GM18526 (cell line): Measurements from ENCODE around the gene NCAPG2.

Source experiments
- POLR2A ChIP-seq: IDR thresholded peaks from 3 replicates; pipeline ENCODE4 v1.6.1; 2011; ENCODE audit not compliant: insufficient read length; ENCODE audit errors: extremely low read depth

NCAPG2 gene

DNA sequence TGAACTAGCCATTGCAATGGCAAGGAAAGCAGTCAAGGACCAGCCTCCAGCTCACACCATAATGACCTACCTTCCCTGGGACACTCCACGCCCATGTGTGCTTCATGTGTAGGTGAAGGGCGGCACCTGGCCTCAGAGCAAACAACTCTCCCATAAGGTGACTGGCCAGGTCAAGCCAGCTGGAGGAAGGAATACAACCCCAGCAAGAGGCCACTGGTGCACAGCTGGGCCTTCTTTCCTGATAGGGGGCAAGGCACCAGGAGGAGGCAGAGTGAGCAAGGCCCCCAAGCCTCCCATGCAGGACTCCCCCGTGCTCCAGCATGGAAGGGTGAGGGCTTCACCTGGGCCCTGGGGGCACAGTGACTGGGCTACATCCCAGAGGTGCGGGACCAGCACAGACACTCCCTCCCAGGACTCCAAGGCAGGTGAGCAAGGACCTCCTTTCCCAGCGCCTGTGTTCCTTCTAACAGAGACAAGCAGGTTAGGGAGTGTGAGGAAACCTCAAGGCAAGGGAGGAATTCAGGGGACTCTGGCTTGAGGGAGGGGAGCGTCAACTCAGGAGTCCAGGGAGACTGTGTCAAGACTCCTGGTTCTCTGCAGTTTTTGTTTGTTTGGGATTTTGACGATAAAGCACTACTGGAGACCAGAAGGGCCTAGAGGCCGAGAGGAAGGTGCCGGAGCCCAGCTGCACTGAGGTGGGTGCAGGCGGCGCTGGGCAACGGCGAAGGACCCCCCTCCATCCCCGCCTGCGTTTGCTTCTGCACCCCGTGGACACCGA, 118.7 kb downstream of the NCAPG2 start:
- no peak for TF ChIP-seq POLR2A

DNA sequence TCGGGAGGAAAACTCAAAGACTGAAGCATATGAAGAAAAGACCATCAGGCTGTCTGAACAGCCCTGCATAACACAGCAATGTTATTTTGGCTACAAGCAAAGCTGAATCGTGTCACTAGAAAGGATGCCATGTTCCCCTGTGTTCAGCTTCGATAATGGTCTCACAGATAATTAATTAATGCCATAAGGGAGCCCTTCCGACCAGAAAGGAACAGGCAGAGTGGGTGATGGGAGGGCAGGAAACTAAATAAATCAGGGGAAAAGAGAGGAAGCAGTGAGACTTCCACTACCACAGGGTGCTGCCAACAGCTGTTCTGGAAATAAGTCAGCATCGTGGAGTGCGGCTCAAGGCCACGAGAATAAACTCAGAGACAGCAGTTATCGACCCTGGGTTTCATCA, 120.2 kb downstream of the NCAPG2 start:
- no peak for TF ChIP-seq POLR2A

DNA sequence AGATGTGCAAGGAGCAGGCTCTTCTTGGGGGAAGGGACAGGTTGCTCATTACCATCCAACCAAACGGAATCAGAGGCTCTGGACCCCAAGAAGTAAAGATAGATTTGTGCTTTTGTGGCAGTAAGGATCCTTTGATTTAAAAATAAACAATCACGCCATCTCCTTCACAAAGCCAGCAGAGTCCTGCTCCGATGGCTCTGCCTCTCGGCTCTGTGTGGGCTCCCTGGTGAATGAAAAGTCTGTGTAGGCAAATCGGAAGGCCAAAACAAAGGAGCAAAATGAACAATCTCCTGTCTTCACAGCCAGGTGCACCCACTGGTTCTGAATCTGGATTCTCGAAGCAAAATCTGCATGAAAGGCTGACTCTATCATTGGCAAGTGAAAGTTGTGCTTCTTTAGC, 120.8 kb downstream of the NCAPG2 start:
- no peak for TF ChIP-seq POLR2A

DNA sequence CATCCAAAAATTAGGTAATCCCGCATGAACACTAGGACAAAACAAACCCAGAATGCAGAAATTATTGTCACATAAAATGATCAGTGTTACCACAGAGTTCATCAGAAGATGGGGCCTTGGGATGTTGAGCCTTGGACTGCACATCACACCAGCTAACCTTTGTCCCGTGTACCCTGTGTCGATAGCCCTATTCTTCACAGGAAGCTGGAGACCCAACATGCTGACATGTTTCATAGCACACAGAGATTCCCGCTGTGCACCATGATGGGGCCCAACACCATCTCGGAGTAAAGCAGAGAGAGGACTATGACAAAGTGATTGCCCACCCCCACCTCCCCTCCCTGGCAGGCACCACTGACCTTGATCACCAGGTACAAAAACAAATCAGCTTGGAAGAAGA, 121.5 kb downstream of the NCAPG2 start:
- no peak for TF ChIP-seq POLR2A

DNA sequence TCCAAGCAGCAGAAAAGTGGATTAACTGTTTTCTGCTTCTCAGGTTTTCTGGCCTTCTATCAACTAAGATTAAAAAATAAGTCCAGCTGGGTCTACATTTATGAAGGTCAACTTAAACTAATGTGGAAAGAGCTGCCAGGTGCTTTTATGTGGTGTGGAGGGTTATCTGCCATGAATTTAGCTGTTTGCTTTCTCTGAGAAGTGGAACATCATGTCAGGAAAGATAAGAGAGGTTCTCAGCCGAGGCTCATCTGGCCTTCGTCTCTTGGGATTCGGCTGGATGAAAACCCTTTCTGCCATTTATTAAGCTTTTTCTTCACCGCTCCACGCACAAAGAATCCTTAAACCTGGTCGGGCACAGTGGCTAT, 122.5 kb downstream of the NCAPG2 start:
- TF ChIP-seq POLR2A: no peak

- no peak for TF ChIP-seq POLR2A
Measured at GRCh38 chr7:158581440-158582088, 123.0 kb downstream of the NCAPG2 start.
